Activated CD4-positive, alpha-beta T cell treated with anti-CD3 and anti-CD28 coated beads, Interleukin-2, Interleukin-4, amounts not matched to agents 100 ng/mL and 50 ng/mL, durations not matched to agents 16 hours and 8 hours (primary cell): ENCODE data around the gene DNASE1L2.

Experiments
- DNase-seq: peaks from one replicate; pipeline ENCODE4 v3.0.0-alpha.2; 2020; ENCODE audit warnings: low spot score

The DNASE1L2 gene

DNA sequence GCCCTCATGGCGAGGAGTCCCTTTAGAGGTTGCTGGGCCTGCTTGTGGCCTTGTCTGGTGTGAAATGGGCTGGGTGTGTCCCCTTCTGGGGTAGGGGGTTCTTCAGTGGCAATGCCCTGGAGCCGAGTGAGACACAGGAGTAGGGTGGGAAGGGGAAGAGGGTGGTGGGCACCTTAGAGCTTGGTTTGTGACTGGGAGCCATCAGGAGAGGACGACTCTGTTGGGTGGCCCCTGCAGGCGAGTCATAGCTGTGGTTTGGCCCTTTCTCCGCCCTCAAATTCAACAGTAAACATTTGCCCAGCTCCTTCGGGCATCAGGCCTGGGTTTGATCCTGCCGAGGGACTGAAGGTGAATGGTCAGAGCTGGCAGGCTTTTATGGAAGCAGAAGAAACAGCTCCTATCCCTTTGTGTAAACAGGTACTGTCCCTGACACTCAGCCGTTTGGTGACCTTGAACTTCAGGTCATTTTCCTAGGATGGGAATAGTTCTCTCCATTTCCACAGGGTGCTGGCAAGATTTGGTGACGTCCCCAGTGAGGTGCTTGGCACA is 9.9 kb upstream of the DNASE1L2 start:
- DNase-seq: no peak

DNA sequence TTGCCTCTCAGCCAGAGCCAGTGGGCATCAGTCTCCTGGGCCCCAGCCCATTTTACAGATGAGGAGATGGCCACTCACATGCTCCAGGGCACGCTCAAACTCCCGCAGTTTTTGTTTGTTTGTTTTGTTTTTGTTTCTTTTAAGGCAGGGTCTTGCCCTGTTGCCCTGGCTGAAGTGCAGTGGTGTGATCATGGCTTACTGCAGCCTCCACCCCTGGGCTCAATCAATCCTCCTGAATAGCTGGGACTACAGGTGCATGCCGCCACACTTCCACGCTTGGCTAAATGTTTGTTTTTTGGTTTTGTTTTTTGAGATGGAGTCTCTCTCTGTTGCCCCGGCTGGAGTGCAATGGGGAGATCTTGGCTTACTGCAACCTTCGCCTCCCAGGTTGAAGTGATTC is 9.3 kb upstream of the DNASE1L2 start:
- no peak for DNase-seq

DNA sequence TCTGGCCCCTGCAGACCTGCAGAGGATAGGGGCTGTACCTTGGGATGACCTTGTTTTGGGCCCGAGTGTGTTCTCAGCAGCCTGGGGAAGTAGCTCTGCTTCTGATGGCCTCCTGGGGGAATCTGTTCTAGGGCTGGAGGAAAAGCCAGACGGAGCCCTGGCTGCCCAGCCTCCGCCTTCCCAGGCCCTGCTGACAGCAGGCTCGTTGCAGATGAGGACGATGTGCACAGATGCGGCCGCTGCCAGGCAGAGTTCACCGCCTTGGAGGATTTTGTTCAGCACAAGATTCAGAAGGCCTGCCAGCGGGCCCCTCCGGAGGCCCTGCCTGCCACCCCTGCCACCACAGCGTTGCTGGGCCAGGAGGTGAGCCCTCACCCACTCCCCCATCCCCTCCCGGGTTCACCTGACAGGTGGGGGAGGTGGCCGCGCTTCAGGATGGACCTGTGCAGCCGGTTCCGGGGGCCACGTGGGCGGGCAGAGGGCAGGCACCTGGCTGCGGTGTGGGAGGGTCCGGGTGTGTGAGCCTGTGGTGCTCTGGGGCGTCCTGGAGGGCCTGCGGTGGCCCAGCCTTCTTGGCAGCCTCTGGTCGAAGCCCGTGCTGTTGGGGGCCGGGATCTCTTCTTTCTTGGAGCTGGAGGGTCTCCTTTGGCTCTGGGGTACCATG is 8.0 kb upstream of the DNASE1L2 start:
- no peak for DNase-seq

DNA sequence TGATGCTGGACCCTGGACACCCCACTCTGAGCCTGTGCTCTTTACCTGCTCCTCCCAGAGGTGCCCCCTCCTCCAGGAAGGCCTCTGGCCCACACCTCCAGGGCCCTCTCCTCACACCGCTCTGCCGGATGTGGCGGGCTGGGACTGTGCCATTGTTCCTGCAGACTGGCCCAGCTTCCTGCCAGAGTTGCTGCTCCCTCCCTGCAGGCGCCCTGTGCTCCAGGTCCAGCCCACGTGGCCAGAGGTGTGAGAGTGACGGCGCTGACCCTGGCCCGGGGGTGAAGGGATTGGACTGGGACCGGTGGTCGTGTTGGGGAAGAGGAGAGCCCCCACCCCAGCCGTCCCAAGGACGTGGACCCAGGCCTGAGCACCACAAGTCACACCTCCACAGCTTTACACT is 7.2 kb upstream of the DNASE1L2 start:
- no peak for DNase-seq

DNA sequence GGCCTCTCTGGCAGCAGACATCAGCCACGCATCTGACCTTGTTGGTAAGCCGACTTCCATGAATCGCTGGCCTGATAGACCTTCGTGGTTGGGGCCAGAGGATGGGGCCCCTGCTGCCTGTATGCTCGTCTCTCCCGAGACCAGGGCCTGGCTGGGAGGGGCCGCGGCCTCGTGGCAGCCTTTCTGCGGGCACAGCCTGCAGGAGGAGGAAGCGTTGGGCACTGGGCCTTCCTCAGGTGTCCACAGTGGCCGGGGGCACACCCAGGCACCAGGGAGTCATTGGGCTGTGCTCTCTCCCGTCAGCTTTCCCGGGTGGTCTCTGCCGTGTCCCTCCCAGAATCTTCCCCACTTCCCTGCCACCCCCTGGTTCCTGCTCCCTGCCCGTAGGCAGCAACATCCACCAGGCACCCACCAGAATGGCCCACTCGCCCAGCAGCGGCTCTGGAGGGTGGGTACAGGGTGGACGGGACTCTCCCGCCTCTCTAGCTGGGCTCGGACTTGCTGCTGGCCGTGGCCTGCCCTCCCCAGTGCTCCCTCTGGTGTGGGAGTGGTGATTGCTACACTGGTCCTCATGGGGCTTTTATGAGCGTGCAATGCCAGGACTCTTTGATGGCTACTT is 6.5 kb upstream of the DNASE1L2 start:
- DNase-seq: no peak

DNA sequence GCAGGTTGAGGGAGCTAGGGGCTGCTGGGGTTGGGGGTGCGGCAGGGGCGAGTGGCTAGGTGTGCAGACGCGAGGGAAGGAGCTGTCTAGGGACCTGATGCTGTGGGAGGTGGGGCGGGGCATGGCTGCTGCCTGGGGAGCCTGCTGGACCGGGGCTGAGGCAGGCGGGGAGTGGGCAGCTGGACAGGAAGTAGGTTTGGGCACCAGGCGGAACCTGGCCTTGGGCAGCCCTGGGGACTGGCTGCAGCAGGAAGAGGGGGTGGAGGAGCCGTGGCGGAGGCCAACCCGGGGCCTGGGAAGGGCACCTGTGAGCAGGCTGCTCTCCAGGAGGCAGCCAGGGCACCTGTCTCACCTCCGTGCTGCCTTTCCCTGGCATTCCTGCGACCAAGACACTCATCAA is 5.9 kb upstream of the DNASE1L2 start:
- no peak for DNase-seq

DNA sequence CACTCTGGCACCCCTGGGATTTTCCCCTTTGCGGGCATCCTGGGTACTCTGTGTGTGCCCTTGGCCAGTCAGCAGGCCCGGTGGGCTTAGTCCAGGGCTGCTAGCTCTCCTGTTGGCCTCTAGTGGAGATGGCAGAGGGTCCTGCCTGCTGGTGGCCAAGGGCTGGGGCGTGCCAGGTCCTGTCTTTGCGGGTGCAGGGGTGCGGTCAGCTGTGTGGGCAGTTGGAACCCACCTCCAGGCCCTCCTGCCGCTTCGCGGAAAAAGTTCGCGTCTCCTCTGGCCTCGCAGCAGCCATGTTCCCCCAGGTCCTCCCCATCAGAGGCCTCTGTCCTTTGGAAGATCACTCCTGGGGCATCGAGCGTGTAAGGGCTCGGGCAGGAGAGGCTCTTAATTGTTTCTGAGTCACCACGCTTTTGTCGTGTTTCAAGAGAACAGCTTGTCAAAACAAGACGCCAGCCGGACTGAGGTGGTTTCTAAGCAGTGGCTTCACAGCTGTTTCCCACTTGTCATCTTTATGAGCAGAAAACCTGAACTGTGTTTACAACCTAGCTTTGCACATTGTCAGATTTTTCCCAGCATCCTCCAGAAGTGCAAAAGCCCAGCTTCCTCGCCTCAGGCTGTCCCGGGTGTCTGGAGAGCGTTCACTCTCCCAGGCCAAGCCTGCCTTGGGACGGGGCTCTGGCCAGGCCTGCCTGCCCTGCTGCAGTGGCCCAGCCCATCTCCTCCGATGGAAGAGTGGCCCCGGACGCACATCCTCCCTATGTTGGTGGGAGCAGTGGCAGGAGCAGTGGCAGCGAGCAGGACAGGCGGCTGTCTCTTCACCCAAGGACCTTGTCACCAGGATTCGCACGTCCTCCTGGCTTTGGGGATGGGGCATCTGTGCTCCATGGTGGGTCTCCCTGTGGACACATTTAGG is 5.0 kb upstream of the DNASE1L2 start:
- no peak for DNase-seq

DNA sequence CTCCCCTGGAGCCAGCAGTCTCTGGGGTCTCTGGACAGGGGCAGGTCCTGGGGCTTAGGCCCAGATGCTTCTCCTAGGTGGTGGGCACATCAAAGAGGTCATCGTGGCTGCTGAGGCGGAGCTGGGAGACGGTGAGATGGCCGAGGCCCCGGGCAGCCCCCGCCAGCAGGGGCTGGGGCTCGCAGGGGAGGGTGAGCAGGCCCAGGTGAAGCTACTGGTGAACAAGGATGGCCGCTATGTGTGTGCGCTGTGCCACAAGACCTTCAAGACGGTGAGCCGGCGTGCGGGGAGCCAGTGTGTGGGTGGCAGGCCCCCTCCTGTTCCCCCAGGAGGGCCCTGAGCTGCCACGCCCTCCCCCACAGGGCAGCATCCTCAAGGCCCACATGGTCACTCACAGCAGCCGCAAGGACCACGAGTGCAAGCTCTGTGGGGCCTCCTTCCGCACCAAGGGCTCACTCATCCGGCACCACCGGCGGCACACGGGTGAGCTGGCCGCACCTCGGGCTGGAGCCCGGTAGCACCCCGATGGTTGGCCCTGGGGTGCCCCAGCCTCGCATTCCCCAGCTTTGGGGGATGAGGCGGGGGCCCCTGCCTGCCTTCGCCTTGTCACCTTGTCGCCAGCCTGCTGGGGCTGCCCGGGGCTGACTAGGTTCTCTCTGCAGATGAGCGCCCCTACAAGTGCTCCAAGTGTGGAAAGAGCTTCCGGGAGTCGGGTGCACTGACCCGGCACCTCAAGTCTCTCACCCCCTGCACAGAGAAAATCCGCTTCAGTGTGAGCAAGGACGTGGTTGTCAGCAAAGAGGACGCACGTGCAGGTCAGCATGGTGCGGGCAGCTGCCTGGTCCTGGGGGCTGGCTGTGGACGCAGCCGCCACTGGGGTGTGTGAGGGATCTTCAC is 3.9 kb upstream of the DNASE1L2 start:
- no peak for DNase-seq

DNA sequence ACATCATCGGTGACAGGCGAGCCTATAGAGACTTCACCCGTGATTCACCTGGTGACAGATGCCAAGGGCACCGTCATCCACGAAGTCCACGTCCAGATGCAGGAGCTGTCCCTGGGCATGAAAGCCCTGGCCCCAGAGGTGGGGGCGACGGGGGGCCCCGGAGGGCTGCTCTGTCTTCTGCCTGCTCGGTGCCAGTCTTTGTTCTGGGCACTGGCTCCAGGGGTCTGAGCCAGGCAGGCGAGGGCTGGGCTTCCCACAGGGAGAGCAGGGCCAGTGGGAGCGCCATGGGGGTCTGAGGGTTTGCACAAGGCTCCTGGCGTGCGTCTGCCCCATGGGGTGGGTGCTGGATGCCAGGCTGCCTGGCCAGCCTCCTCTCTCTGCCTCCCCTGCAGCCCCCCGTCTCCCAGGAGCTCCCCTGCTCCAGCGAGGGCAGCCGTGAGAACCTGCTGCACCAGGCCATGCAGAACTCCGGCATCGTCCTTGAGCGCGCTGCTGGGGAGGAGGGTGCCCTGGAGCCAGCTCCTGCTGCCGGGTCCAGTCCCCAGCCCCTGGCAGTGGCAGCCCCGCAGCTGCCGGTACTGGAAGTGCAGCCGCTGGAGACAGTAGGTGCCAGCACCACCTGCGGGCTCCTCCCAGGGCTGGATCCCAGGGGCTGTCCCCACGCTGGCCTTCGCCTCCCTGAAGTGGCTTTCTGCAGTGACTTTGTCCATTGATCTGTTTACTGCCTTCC is 3.0 kb upstream of the DNASE1L2 start:
- no peak for DNase-seq

DNA sequence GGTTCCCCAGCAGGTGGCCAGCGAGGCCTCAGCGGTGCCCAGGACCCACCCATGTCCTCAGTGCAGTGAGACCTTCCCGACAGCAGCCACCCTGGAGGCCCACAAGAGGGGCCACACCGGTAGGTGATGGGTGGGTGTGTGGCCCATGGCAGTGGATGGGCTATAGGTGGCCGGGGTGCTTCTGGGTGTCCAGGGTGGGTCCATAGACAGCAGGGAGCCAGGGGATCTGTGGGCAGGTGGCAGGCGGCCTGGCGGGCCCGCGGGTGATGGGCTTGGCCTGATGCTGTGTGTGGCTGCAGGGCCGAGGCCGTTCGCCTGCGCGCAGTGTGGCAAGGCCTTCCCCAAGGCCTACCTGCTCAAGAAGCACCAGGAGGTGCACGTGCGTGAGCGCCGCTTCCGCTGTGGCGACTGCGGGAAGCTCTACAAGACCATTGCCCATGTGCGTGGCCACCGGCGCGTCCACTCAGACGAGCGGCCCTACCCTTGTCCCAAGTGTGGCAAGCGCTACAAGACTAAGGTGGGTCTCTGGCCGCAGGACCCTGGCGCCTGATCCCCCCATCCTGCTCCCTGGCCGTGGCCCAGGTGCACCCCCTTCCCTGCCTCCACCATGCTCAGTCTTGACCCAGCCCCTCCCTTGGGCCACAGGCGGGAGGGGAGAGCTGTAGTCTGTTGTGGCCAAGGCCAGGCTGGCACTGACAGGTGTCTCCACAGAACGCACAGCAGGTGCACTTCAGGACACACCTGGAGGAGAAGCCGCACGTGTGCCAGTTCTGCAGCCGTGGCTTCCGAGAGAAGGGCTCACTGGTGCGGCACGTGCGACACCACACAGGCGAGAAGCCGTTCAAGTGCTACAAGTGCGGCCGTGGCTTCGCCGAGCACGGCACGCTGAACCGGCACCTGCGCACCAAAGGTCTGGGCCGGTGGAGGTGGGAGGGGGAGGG is 2.1 kb upstream of the DNASE1L2 start:
- no peak for DNase-seq

DNA sequence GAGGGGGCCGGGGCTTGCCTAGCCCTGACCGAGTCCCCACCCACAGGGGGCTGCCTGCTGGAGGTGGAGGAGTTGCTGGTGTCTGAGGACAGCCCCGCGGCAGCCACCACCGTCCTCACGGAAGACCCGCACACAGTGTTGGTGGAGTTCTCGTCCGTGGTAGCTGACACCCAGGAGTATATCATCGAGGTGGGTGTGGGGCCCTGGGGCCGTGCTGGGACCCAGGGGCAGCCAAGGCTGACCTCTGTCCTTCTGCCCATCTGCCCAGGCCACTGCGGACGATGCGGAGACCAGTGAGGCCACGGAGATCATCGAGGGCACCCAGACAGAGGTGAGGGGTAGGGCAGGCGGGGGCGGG is 1.5 kb upstream of the DNASE1L2 start:
- DNase-seq: no peak

DNA sequence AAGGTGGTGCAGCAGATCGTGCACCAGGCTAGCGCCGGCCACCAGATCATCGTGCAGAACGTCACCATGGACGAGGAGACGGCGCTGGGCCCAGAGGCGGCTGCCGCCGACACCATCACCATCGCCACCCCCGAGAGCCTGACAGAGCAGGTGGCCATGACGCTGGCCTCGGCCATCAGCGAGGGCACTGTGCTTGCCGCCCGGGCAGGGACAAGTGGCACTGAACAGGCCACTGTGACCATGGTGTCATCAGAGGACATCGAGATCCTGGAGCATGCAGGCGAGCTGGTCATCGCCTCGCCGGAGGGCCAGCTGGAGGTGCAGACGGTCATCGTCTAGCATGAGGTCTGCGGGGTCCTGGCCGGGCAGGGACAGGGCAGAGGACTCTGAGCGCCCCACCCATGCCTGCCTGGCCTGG is 1.0 kb upstream of the DNASE1L2 start:
- DNase-seq: no peak

DNA sequence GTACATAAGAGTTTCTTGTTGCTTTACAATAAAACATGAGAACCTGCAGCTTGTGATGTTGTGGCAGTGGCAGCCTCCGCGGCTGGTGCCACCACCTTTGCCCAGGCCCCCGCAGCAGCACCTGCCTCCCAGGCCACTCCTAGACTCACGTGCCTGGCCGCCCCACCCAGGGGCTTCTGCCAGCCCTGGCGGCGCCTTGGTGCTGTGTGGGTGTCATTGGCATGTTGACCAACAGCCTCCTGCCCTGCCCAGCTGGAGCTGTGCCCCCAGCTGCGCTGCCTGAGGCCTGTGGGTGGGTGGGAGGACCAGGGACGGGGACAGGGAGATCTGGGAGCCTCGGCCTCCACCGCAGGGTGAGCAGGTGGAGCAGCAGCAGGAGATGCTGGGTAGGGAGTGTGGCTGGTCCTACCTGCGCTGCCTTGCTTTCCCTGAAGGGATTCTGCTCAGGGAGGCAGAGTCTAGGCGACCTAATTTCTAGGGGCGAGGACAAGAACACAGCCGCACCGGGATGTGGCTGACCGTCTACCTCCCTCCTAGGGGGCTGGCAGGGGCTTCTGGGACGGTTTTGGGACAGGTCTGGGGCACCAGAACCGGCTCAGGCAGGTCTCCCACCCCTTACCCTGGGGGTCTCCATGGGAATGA is 428 bp upstream of the DNASE1L2 start:
- DNase-seq: no peak

DNA sequence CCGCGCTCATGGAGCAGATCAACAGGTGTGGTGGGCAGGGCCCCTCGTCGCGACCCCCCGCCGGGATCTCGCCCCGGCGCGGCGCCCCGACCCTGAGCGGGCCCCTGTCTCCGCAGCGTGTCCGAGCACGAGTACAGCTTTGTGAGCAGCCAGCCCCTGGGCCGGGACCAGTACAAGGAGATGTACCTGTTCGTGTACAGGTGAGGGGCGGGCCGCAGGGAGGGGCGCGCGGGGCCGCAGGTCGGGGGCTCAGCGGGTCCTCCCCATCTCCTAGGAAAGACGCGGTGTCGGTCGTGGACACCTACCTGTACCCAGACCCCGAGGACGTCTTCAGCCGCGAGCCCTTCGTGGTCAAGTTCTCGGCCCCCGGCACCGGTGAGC is 848 bp downstream of the DNASE1L2 start:
- DNase-seq: no peak

DNA sequence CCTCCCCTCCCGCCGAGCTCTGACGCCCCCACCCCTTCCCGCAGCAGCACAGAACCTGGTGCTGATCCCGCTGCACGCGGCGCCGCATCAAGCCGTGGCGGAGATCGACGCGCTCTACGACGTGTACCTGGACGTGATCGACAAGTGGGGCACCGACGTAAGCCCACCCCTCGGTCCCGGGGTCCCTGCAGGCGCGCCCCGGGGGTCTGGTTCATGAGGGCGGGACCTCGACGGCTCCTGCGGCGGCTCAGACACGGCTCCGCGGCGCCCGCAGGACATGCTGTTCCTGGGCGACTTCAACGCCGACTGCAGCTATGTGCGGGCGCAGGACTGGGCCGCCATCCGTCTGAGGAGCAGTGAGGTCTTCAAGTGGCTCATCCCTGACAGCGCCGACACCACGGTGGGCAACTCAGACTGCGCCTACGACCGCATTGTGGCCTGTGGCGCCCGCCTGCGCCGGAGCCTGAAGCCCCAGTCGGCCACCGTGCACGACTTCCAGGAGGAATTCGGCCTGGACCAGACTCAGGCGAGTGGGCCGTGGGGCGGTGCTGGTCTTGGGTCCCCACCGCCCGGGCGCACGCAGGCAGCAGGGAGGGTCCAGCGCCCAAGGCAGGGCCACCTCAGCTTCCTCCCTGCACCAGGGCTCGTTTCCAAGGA is 1.4 kb downstream of the DNASE1L2 start:
- no peak for DNase-seq

DNA sequence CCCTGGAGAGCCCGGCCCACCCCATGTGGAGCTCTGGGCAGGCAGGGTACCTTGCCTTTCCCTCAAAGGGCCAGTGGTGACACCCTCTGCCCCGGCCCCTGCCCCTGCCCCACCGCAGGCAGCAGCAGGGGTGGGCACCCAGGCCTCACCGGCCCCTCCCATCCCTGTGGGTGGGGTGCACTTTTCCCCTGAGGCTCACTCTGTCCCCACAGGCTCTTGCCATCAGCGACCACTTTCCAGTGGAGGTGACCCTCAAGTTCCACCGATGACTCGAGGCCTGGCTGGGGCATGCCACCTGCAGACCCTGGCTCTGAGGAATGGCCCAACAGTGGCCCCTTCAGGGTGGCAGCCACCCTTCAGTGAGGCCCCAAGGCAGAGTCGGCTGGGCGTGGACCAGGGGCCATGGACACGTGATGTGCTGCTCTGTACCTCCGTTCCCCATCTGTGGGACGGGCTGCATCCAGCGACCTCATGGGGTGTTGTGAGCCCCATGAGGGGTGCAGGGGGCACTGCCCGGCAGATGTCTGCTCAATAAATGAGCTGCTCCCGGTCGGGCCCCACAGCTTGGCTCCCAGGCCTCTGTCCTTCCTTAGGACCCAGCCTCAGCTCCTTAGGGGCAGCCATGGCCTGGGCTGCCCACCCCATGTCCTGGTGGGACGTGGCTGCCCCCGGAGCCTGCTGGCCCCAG is 2.0 kb downstream of the DNASE1L2 start:
- DNase-seq: no peak

DNA sequence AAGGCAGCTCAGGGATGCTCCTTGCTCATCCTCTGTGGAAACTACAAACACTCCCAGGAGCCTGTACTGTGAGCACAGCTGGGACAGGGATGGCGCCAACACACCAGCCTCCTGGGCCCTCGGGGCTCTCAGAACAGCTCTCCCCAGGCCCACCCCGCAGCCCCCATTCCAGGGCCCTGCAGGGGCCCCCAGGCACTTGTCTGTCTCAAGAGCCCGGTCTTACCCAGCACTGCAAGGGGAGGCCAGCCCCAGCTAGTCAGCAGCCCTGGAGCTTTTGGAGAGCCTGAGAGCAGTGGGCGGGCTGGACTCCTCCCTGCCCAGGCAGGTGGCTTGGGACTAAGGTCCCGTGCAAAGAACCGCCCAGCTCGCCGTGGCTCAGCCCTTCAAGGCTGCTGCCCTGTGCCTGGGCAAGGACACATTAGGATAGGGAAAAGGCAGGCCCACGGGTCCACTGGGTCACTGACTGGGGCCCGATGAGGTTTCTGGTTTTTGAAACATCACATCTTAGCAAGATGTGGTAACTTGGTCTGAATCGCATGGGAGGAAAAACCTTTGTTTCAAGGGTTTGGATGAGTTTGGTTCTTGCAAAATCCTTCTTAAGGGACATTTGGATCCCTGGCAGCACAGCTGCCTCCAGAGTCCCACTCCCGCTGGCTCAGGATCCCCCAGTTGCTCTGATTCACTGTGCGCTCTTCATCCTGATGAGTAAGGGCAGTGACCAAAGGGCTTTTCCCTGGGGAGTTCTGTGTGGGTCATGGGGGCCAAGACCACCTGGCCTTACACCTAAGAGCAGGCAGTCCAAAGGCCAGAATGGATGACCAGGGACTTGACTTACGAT is 2.8 kb downstream of the DNASE1L2 start:
- no peak for DNase-seq
